Panc1 (cell line): Measurements from ENCODE around the gene C4BPB. TPM values are rescaled to one million over a fixed set of nuclear protein-coding genes. Genes with fewer than 3 reads are reported as not detected.

Experiments
- ATAC-seq: fragments of 200-7000 bp; cut with Tn5 transposase; 2 replicates; pipeline ENCODE4 v1.9.1; 2020; ENCODE audit warnings: mild to moderate bottlenecking, moderate library complexity
- BruUV-seq: library from RNA; stranded (reverse); fragments of 400-500 nt; replicated peaks from 2 replicates; lab custom pipeline; 2021; lab: Mats Ljungman, UMichigan
- CTCF ChIA-PET: fragments of 300-600 bp; sonication (Branson Sonifier 250); formaldehyde crosslinking; loops from one replicate; lab custom pipeline; 2022; ENCODE audit warnings: antibody characterized with exemption; lab: Charles Lee
- POLR2A ChIA-PET: fragments of 300-600 bp; sonication (Branson Sonifier 250); formaldehyde crosslinking; loops from one replicate; lab custom pipeline; 2022; ENCODE audit warnings: antibody characterized with exemption; lab: Charles Lee
- DNase-seq: peaks from one replicate; pipeline ENCODE4 v3.0.0-alpha.2; 2010; ENCODE audit warnings: low read depth, low spot score
- H3K27ac ChIP-seq: 2 replicates; pipeline ENCODE4 v1.5.1; 2011; ENCODE audit warnings: mild to moderate bottlenecking, low read length, inconsistent platforms
- H3K27me3 ChIP-seq: fragments of 200-500 bp; sonication (Bioruptor generic); 2 replicates; pipeline ENCODE4 v1.6.0; 2014; ENCODE audit warnings: low read length, inconsistent platforms; ENCODE audit not compliant: control insufficient read depth, insufficient read depth
- H3K36me3 ChIP-seq: fragments of 200-500 bp; sonication (Bioruptor generic); 2 replicates; pipeline ENCODE4 v1.5.1; 2014; ENCODE audit warnings: inconsistent platforms, mild to moderate bottlenecking, low read length, moderate library complexity; ENCODE audit not compliant: control insufficient read depth, insufficient read depth
- H3K4me1 ChIP-seq: 2 replicates; pipeline ENCODE4 v1.5.1; 2011; ENCODE audit warnings: inconsistent platforms, mild to moderate bottlenecking, low read length, moderate library complexity; ENCODE audit not compliant: control insufficient read depth, insufficient read depth
- H3K4me3 ChIP-seq, 2 experiments: 2 replicates each; pipeline ENCODE4 v1.5.1; 2011 to 2012; ENCODE audit warnings: low read depth in 2 of 2, low read length in 2 of 2, mild to moderate bottlenecking in 2 of 2, inconsistent platforms in 1 of 2, moderate library complexity in 1 of 2
- H3K9me3 ChIP-seq: fragments of 200-500 bp; sonication (Bioruptor generic); 2 replicates; pipeline ENCODE4 v1.5.1; 2014; ENCODE audit warnings: low read depth, mild to moderate bottlenecking, inconsistent platforms, low read length, moderate library complexity; ENCODE audit not compliant: control insufficient read depth, insufficient read depth
- POLR2AphosphoS5 ChIP-seq: IDR thresholded peaks from 2 replicates; pipeline ENCODE4 v1.6.1; 2012; ENCODE audit warnings: mild to moderate bottlenecking, low read depth, low read length, moderate library complexity
- REST ChIP-seq, 2 experiments: IDR thresholded peaks; 2 replicates each; pipeline ENCODE4 v1.6.1; 2011 to 2012; ENCODE audit warnings: low read depth in 2 of 2, control low read depth in 1 of 2, low read length in 1 of 2, mild to moderate bottlenecking in 1 of 2, moderate library complexity in 1 of 2; ENCODE audit not compliant: insufficient read depth in 1 of 2
- SIN3A ChIP-seq: IDR thresholded peaks from 2 replicates; pipeline ENCODE4 v1.6.1; 2012; ENCODE audit warnings: low read depth, mild to moderate bottlenecking, low read length, moderate library complexity, borderline replicate concordance; ENCODE audit not compliant: insufficient read depth
- TCF7L2 ChIP-seq: IDR thresholded peaks from 2 replicates; pipeline ENCODE4 v1.6.1; 2011; ENCODE audit warnings: mild to moderate bottlenecking, low read depth, low read length, inconsistent platforms
- in situ Hi-C: cut with HindIII; loops from 2 replicates; pipeline ENCODE4 v1.10.0; 2016; ENCODE audit warnings: low sequenced_read_pairs, low pct_unique_long_range_greater_than_20kb
- intact Hi-C: fragments of 100-400 bp; cut with micrococcal nuclease; formaldehyde crosslinking; loops from one replicate; pipeline ENCODE4 v1.10.0; 2022; ENCODE audit not compliant: unreplicated experiment
- total RNA-seq: library from RNA; stranded (reverse); gene quantifications from one replicate; pipeline ENCODE4 v1.2.1, GENCODE V29; 2021; ENCODE audit not compliant: unreplicated experiment
- TF ChIP-seq, protein P1 (sequence below): fragments of 450-650 bp; IDR thresholded peaks from 2 replicates; pipeline ENCODE4 v1.5.1; 2017; ENCODE audit warnings: mild to moderate bottlenecking

The C4BPB gene
- total RNA-seq, 1 experiment from 2014 or later, result 0.62 TPM

DNA sequence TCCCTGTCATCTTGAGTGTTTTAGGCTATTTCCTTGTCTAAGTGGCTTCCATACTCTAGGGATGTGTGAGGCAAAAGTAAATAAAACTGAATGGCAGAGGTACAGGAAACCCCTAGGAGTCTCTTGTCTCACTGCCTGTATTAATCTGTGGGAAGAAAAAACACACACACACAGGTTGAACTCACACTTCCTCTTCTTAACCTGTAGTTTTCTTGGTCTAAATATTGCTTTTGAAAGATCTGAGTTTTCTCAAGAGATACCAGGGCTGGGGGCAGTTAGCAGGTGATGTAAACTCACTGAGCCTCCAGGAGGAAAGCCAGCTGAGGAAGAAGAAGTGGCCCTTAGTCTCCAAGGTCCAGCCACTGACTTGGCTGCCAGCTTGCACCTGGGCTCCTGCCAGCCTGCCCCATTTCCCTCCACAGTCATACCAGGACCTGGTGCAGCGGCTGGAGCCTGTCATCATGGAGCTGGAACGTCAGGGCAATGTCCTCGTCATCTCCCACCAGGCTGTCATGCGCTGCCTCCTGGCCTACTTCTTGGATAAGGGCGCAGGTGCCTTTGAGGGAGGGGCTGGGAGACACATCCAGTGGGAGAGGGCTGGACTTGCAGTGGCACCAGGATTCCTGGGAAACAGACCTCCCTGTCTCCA is 18.7 kb upstream of the C4BPB start:
- H3K27me3 ChIP-seq, result no peaks in the 10 kb centered on the region
- no peak overlapping the region for H3K27ac ChIP-seq
- BruUV-seq, result no TSS peak
- intact Hi-C loops (no loop called here), in situ Hi-C loops (no loop called here)
- ChIA-PET CTCF (no interaction called here), POLR2A (no interaction called here)
- H3K4me3 ChIP-seq, result no peak overlapping the region
- no peak for TF ChIP-seq POLR2AphosphoS5
- no peak for TF ChIP-seq SIN3A
- TF ChIP-seq, protein P1, sequence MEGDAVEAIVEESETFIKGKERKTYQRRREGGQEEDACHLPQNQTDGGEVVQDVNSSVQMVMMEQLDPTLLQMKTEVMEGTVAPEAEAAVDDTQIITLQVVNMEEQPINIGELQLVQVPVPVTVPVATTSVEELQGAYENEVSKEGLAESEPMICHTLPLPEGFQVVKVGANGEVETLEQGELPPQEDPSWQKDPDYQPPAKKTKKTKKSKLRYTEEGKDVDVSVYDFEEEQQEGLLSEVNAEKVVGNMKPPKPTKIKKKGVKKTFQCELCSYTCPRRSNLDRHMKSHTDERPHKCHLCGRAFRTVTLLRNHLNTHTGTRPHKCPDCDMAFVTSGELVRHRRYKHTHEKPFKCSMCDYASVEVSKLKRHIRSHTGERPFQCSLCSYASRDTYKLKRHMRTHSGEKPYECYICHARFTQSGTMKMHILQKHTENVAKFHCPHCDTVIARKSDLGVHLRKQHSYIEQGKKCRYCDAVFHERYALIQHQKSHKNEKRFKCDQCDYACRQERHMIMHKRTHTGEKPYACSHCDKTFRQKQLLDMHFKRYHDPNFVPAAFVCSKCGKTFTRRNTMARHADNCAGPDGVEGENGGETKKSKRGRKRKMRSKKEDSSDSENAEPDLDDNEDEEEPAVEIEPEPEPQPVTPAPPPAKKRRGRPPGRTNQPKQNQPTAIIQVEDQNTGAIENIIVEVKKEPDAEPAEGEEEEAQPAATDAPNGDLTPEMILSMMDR, result no peak
- no peak for TF ChIP-seq REST (IDR thresholded peaks at IDR 0.05; ENCODE audit: insufficient read depth in 1 of 2, low read depth in 2 of 2, low read length in 1 of 2)
- no peak for TF ChIP-seq TCF7L2
- DNase-seq (no peak), ATAC-seq (no peak)
- H3K36me3 ChIP-seq, result peaks cover under 1% of the 10 kb centered on the region
- H3K9me3 ChIP-seq, result no peaks in the 10 kb centered on the region
- no peaks in the 10 kb centered on the region for H3K4me1 ChIP-seq

GRCh38 chr1:207070811-207071210 is 17.8 kb upstream of the C4BPB start:
- TF ChIP-seq, protein P1, result no peak
- no peak for TF ChIP-seq SIN3A
- TF ChIP-seq REST (IDR thresholded peaks at IDR 0.05; ENCODE audit: insufficient read depth in 1 of 2, low read depth in 2 of 2, low read length in 1 of 2), result no peak
- no peak for TF ChIP-seq TCF7L2
- no peak for TF ChIP-seq POLR2AphosphoS5
- in situ Hi-C loops (no loop called here), intact Hi-C loops (no loop called here)
- ChIA-PET POLR2A (no interaction called here), CTCF (interaction anchor here (0.5 kb wide), 1 partner anchor 339 kb away, joined by 16 read pairs; no protein-coding TSS in a partner anchor)
- Histone ChIP-seq H3K9me3 (no peaks in the 10 kb centered on the region), H3K27me3 (no peaks in the 10 kb centered on the region), H3K4me3 (no peak overlapping the region), H3K27ac (no peak overlapping the region), H3K36me3 (no peaks in the 10 kb centered on the region; the same call in none of the 2 replicates), H3K4me1 (no peaks in the 10 kb centered on the region)
- DNase-seq (no peak), ATAC-seq (no peak)
- BruUV-seq, result no TSS peak
